NB4 (cell line): ENCODE data around the gene PROC.

Source experiments
- POLR2A ChIP-seq: IDR thresholded peaks from 2 replicates; pipeline ENCODE4 v1.6.1; 2011; ENCODE audit warnings: mild to moderate bottlenecking; ENCODE audit not compliant: insufficient read length; ENCODE audit errors: extremely low read depth
- TF ChIP-seq, protein P1 (sequence below): IDR thresholded peaks from one replicate; pipeline ENCODE4 v1.5.1; 2012; ENCODE audit warnings: low read depth, low read length
- TF ChIP-seq, protein P2 (sequence below): IDR thresholded peaks from 2 replicates; pipeline ENCODE4 v1.6.1; 2011; ENCODE audit warnings: low read depth, low read length

DNA sequence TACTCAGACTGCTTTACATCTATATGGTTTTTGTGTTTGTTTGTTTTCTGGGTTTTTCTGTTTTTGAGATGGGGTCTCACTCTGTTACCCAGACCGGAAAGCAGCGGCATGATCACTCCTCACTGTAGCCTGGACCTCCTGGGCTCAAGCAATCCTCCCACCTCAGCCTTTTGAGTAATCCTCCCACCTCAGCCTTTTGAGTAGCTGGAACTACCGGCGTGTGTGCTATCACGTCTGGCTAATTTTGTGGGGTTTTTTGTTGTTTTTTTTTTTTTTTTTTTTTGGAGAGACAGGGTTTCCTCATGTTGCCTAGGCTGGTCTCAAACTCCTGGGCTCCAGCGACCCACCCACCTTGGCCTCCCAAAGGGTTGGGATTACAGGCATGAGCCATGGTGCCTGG is 39.5 kb upstream of the PROC start:
- TF ChIP-seq, protein P1, sequence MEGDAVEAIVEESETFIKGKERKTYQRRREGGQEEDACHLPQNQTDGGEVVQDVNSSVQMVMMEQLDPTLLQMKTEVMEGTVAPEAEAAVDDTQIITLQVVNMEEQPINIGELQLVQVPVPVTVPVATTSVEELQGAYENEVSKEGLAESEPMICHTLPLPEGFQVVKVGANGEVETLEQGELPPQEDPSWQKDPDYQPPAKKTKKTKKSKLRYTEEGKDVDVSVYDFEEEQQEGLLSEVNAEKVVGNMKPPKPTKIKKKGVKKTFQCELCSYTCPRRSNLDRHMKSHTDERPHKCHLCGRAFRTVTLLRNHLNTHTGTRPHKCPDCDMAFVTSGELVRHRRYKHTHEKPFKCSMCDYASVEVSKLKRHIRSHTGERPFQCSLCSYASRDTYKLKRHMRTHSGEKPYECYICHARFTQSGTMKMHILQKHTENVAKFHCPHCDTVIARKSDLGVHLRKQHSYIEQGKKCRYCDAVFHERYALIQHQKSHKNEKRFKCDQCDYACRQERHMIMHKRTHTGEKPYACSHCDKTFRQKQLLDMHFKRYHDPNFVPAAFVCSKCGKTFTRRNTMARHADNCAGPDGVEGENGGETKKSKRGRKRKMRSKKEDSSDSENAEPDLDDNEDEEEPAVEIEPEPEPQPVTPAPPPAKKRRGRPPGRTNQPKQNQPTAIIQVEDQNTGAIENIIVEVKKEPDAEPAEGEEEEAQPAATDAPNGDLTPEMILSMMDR, result no peak
- no peak for TF ChIP-seq POLR2A
- TF ChIP-seq, protein P2, sequence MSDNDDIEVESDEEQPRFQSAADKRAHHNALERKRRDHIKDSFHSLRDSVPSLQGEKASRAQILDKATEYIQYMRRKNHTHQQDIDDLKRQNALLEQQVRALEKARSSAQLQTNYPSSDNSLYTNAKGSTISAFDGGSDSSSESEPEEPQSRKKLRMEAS, result no peak
